Tibial nerve (tissue), 4 donors: ENCODE results near the gene ACOT6. TPM values are rescaled to one million over a fixed set of nuclear protein-coding genes. Genes with fewer than 3 reads are reported as not detected.

Experiments used
- DNase-seq, 2 donors: peaks; one replicate each; pipeline ENCODE4 v3.0.0-alpha.2; 2019; ENCODE audit warnings: low spot score in 2 of 2
- H3K27ac ChIP-seq, 4 donors: fragments of 200-600 bp; sonication (generic) in 3 of 4; one replicate each; pipeline ENCODE4 v1.5.1; 2017 to 2019; ENCODE audit warnings: mild to moderate bottlenecking in 1 of 4
- H3K27me3 ChIP-seq, 2 donors: fragments of 200-600 bp; sonication (generic) in 1 of 2; one replicate each; pipeline versions ENCODE4 v1.5.1 to v1.6.0; 2017 to 2019
- H3K36me3 ChIP-seq, 3 donors: fragments of 200-600 bp; sonication (generic); one replicate each; pipeline ENCODE4 v1.5.1; 2018 to 2019
- H3K4me1 ChIP-seq, 4 donors: fragments of 200-600 bp; sonication (generic) in 3 of 4; one replicate each; pipeline ENCODE4 v1.5.1; 2017 to 2019
- H3K4me3 ChIP-seq, 4 donors: fragments of 200-600 bp; sonication (generic) in 3 of 4; one replicate each; pipeline ENCODE4 v1.5.1; 2017 to 2019; ENCODE audit warnings: mild to moderate bottlenecking in 1 of 4, moderate library complexity in 1 of 4
- H3K9me3 ChIP-seq, 4 donors: fragments of 200-600 bp; sonication (generic) in 3 of 4; one replicate each; pipeline ENCODE4 v1.5.1; 2017 to 2019
- CTCF ChIP-seq, 5 experiments: fragments of 200-600 bp in 3 of 5; fragments of 450-650 bp in 2 of 5; sonication (generic) in 3 of 5; IDR thresholded peaks; one replicate each; pipeline ENCODE4 v1.5.1; 2016 to 2019; ENCODE audit warnings: antibody characterized with exemption in 5 of 5, mild to moderate bottlenecking in 3 of 5, moderate library complexity in 2 of 5
- EP300 ChIP-seq, 2 donors: sonication (generic); formaldehyde crosslinking; IDR thresholded peaks; one replicate each; pipeline ENCODE4 v1.6.1; 2017; ENCODE audit warnings: antibody characterized with exemption in 2 of 2, mild to moderate bottlenecking in 1 of 2
- POLR2A ChIP-seq, 2 donors: fragments of 450-650 bp; IDR thresholded peaks; one replicate each; pipeline ENCODE4 v1.6.1; 2017; ENCODE audit warnings: antibody characterized with exemption in 2 of 2, mild to moderate bottlenecking in 2 of 2, moderate library complexity in 2 of 2
- WGBS, 2 donors: methylation state at CpG; one replicate each; pipeline ENCODE4 v1.1.5; 2018; 5-methylcytosine and 5-hydroxymethylcytosine counted together
- small RNA-seq: library from RNA; depleted of rRNA; stranded (forward); fragments of <200 nt; gene quantifications from one replicate; pipeline ENCODE3, GENCODE V24; 2016
- total RNA-seq, 4 donors: library from RNA; depleted of rRNA; stranded (reverse); fragments of >200 nt; gene quantifications; one replicate each; pipeline ENCODE4 v1.1.0, GENCODE V29; 2016

The ACOT6 gene
- total RNA-seq, 4 donors from 2014 or later, result 0.39 TPM; not detected in 3

DNA sequence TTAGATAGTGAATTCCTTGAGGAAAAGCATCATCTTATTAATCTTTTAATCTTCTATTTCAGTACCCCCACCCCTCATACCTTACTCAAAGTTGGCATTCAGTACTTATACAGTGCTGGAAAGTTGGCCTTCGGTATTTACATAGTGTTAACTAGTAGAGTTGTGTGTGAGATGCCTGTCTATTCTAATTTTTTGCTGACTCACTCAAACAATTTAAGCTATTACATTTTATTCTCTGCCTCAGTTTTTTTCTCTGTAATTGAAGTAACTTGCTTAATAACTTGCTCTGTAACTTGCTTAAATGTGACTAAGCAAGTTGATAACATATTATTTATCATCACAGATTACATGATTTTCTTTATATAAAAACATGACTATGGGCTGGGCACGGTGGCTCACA, 52.8 kb downstream of the ACOT6 start:
- no peak overlapping the region for H3K4me3 ChIP-seq
- H3K4me1 ChIP-seq, result no peaks in the 10 kb centered on the region
- no peak overlapping the region for H3K27ac ChIP-seq
- peaks cover 0 to 37% (median 0%) of the 10 kb centered on the region in 3 donors for H3K36me3 ChIP-seq
- no peaks in the 10 kb centered on the region for H3K27me3 ChIP-seq
- 94 to 98% methylated on average over 2 of the region's 2 CpGs for WGBS, 2 donors
- H3K9me3 ChIP-seq, result no peaks in the 10 kb centered on the region
- no peak for TF ChIP-seq POLR2A (IDR thresholded peaks at IDR 0.05)
- no peak for TF ChIP-seq EP300 (IDR thresholded peaks at IDR 0.05)
- no peak for TF ChIP-seq CTCF (IDR thresholded peaks at IDR 0.05)
- no peak for DNase-seq

GRCh38 chr14:73666583-73666982, 54.3 kb downstream of the ACOT6 start:
- Histone ChIP-seq H3K27ac (no peak overlapping the region), H3K27me3 (no peaks in the 10 kb centered on the region), H3K4me1 (no peaks in the 10 kb centered on the region), H3K9me3 (no peaks in the 10 kb centered on the region), H3K36me3 (peaks cover 0 to 40% (median 0%) of the 10 kb centered on the region in 3 donors), H3K4me3 (no peak overlapping the region)
- DNase-seq, result no peak
- 83 to 86% methylated on average over 5 of the region's 5 CpGs for WGBS, 2 donors
- TF ChIP-seq CTCF (IDR thresholded peaks at IDR 0.05) (no peak), EP300 (IDR thresholded peaks at IDR 0.05) (no peak), POLR2A (IDR thresholded peaks at IDR 0.05) (no peak)

DNA sequence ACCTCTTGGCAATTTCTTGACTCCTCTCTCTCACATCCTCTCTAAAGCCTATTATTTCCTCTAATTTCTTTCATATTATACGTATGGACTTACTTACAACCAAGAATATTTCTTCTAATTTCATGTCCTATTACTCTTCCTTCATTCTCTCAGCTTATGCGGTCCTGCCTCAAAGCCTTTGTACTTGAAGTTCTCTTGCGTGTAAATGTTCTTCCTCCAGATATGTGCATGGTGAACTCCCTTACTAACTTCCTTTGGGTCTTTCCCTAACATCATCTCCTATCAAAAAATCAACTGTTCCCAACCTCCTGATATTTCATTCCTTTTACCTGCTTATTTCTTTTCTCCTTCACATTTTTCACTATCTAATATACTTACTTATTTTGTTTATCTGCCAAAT, 55.5 kb downstream of the ACOT6 start:
- no peaks in the 10 kb centered on the region for H3K4me1 ChIP-seq
- H3K9me3 ChIP-seq, result no peaks in the 10 kb centered on the region
- WGBS, 2 donors, result 87 to 89% methylated on average over 3 of the region's 3 CpGs
- no peaks in the 10 kb centered on the region for H3K27me3 ChIP-seq
- DNase-seq, result no peak
- no peak for TF ChIP-seq EP300 (IDR thresholded peaks at IDR 0.05)
- TF ChIP-seq CTCF (IDR thresholded peaks at IDR 0.05), result no peak
- no peak for TF ChIP-seq POLR2A (IDR thresholded peaks at IDR 0.05)
- no peak overlapping the region for H3K4me3 ChIP-seq
- no peak overlapping the region for H3K27ac ChIP-seq
- H3K36me3 ChIP-seq, result peaks cover 0 to 42% (median 0%) of the 10 kb centered on the region in 3 donors

Small RNAs within 50 kb of the gene (small RNA-seq; reads per million reads assigned to genes)
- not detected for gene RNU6-240P

Other genes starting within 250 kb of the ACOT6 start
- gene NUMB, start 154.0 kb upstream of the ACOT6 start, total RNA-seq, result 10 to 100 TPM; 50.7 to 81.9 (median 60.2) TPM
- gene RIOX1, start 121.6 kb upstream of the ACOT6 start, total RNA-seq, result 10 to 100 TPM; 25.5 to 28.6 (median 26.8) TPM
- gene ACOT1, start 75.4 kb upstream of the ACOT6 start, total RNA-seq, result 10 to 100 TPM in 1 of 4 donors, 1 to 10 TPM in 3; 5.7 to 28.2 (median 8.5) TPM
- gene HEATR4, start 53.6 kb upstream of the ACOT6 start, total RNA-seq, result 1 to 10 TPM in 2 of 4 donors, under 1 TPM in 2; 0.21 to 2.9 (median 1.2) TPM
- 10 to 100 TPM; 25.9 to 95.0 (median 72.7) TPM for gene ACOT2, start 43.3 kb upstream of the ACOT6 start, total RNA-seq
- 1 to 10 TPM in 2 of 4 donors, under 1 TPM in 2; 0.20 to 3.3 (median 1.6) TPM for gene ACOT4, start 20.6 kb upstream of the ACOT6 start, total RNA-seq
- 10 to 100 TPM in 2 of 4 donors, 1 to 10 TPM in 2; 7.5 to 21.0 (median 9.8) TPM for gene DNAL1, start 32.5 kb downstream of the ACOT6 start, total RNA-seq
- 10 to 100 TPM; 21.2 to 43.5 (median 34.2) TPM for gene PNMA1, start 101.9 kb downstream of the ACOT6 start, total RNA-seq
- gene PTGR2, start 239.3 kb downstream of the ACOT6 start, total RNA-seq, result 10 to 100 TPM in 1 of 4 donors, 1 to 10 TPM in 3; 6.3 to 12.9 (median 9.0) TPM